HepG2 (cell line): Measurements from ENCODE around the gene CXCL17. TPM values are rescaled to one million over a fixed set of nuclear protein-coding genes. Genes with fewer than 3 reads are reported as not detected.

Experiments used
- EZH2 ChIP-seq: conservative IDR thresholded peaks from 2 replicates; pipeline ENCODE4 v1.6.1; 2012; ENCODE audit warnings: mild to moderate bottlenecking, low read depth, low read length, moderate library complexity
- FOSL2 ChIP-seq: sonication (generic); formaldehyde crosslinking; IDR thresholded peaks from 2 replicates; pipeline ENCODE4 v1.4.0; 2020; ENCODE audit warnings: missing genetic modification reagents
- FOXC1 ChIP-seq: sonication (generic); formaldehyde crosslinking; IDR thresholded peaks from 2 replicates; pipeline ENCODE4 v1.8.0; 2022; ENCODE audit warnings: mild to moderate bottlenecking, missing genetic modification reagents, borderline replicate concordance
- HMGXB4 ChIP-seq, 2 experiments: sonication (generic) in 1 of 2; formaldehyde crosslinking in 1 of 2; IDR thresholded peaks; 2 replicates each; pipeline versions ENCODE4 v1.4.0 to v1.6.1; 2018 to 2020; ENCODE audit warnings: missing genetic modification reagents in 2 of 2, borderline replicate concordance in 1 of 2, low read depth in 1 of 2, mild to moderate bottlenecking in 1 of 2, missing biosample characterization in 1 of 2
- JDP2 ChIP-seq: sonication (generic); formaldehyde crosslinking; IDR thresholded peaks from 2 replicates; pipeline ENCODE4 v1.8.1; 2022; ENCODE audit warnings: missing genetic modification reagents, borderline replicate concordance
- KLF11 ChIP-seq: IDR thresholded peaks from 2 replicates; pipeline ENCODE4 v1.6.1; 2016; ENCODE audit warnings: missing compliant biosample characterization
- KLF6 ChIP-seq: IDR thresholded peaks from 2 replicates; pipeline ENCODE4 v1.8.0; 2016; ENCODE audit warnings: missing biosample characterization, missing genetic modification reagents
- NR0B2 ChIP-seq: sonication (generic); formaldehyde crosslinking; IDR thresholded peaks from 2 replicates; pipeline ENCODE4 v1.4.0; 2020; ENCODE audit warnings: mild to moderate bottlenecking, missing genetic modification reagents
- PATZ1 ChIP-seq: sonication (generic); formaldehyde crosslinking; IDR thresholded peaks from 2 replicates; pipeline ENCODE4 v1.4.0; 2020; ENCODE audit warnings: missing genetic modification reagents
- PAX8 ChIP-seq: sonication (generic); formaldehyde crosslinking; IDR thresholded peaks from 2 replicates; pipeline ENCODE4 v1.8.0; 2022; ENCODE audit warnings: mild to moderate bottlenecking, missing genetic modification reagents, borderline replicate concordance
- PHF8 ChIP-seq: sonication (generic); formaldehyde crosslinking; IDR thresholded peaks from 2 replicates; pipeline ENCODE4 v1.5.0; 2020; ENCODE audit warnings: missing genetic modification reagents
- RAD21 ChIP-seq: fragments of 450-650 bp; formaldehyde crosslinking; IDR thresholded peaks from 2 replicates; pipeline ENCODE4 v1.5.0; 2020; ENCODE audit warnings: mild to moderate bottlenecking
- REPIN1 ChIP-seq: sonication (generic); formaldehyde crosslinking; IDR thresholded peaks from 2 replicates; pipeline ENCODE4 v1.8.0; 2022; ENCODE audit warnings: missing genetic modification reagents, low read depth, mild to moderate bottlenecking, borderline replicate concordance
- SMARCC2 ChIP-seq: fragments of 450-650 bp; IDR thresholded peaks from 2 replicates; pipeline ENCODE4 v1.6.1; 2017; ENCODE audit warnings: antibody characterized with exemption, mild to moderate bottlenecking
- SMARCE1 ChIP-seq: fragments of 450-650 bp; IDR thresholded peaks from 2 replicates; pipeline ENCODE4 v1.6.1; 2017; ENCODE audit warnings: borderline replicate concordance
- SRY ChIP-seq: sonication (generic); formaldehyde crosslinking; IDR thresholded peaks from 2 replicates; pipeline ENCODE4 v1.8.0; 2022; ENCODE audit warnings: mild to moderate bottlenecking, missing genetic modification reagents
- SSRP1 ChIP-seq: IDR thresholded peaks from 2 replicates; pipeline ENCODE4 v1.6.1; 2016; ENCODE audit warnings: control low read depth
- TBX3 ChIP-seq: fragments of 450-650 bp; IDR thresholded peaks from 2 replicates; pipeline ENCODE4 v1.6.1; 2017; ENCODE audit warnings: antibody characterized with exemption, mild to moderate bottlenecking, inconsistent platforms, borderline replicate concordance
- TRIM22 ChIP-seq: fragments of 450-650 bp; IDR thresholded peaks from 2 replicates; pipeline ENCODE4 v1.6.1; 2017
- ZFYVE20 ChIP-seq: sonication (generic); formaldehyde crosslinking; IDR thresholded peaks from 2 replicates; pipeline ENCODE4 v1.8.0; 2023; ENCODE audit warnings: low read depth, mild to moderate bottlenecking, moderate library complexity, missing genetic modification reagents, borderline replicate concordance
- ZNF317 ChIP-seq: sonication (generic); formaldehyde crosslinking; IDR thresholded peaks from 2 replicates; pipeline ENCODE4 v1.5.0; 2020; ENCODE audit warnings: mild to moderate bottlenecking, missing genetic modification reagents
- ZNF431 ChIP-seq: sonication (generic); formaldehyde crosslinking; IDR thresholded peaks from 2 replicates; pipeline ENCODE4 v1.9.0; 2022; ENCODE audit warnings: missing genetic modification reagents, low read depth, mild to moderate bottlenecking, borderline replicate concordance
- ZNF547 ChIP-seq: sonication (generic); formaldehyde crosslinking; IDR thresholded peaks from 2 replicates; pipeline ENCODE4 v1.5.1; 2020; ENCODE audit warnings: mild to moderate bottlenecking, missing genetic modification reagents
- ZNF713 ChIP-seq: sonication (generic); formaldehyde crosslinking; IDR thresholded peaks from 2 replicates; pipeline ENCODE4 v1.4.0; 2020; ENCODE audit warnings: mild to moderate bottlenecking, missing genetic modification reagents
- polyA plus RNA-seq, 8 experiments: library from polyadenylated mRNA; depleted of rRNA in 3 of 8; stranded (reverse) in 7 of 8; unstranded in 1 of 8; fragments of >200 nt; fragmentation: Illumina TruSeq in 4 of 8; extraction: Trizol in 4 of 8; gene quantifications; 2 replicates each; pipeline versions ENCODE4 v1.2.1 to v1.2.3, GENCODE V29; 2011 to 2016; ENCODE audit warnings: low read depth in 4 of 8, missing spikeins in 1 of 8, mixed read lengths in 1 of 8; ENCODE audit not compliant: insufficient read depth in 1 of 8
- total RNA-seq, 5 experiments: library from RNA; depleted of rRNA; stranded (reverse); fragments of >200 nt; fragmentation: Illumina TruSeq; extraction: Trizol; gene quantifications; 2 replicates each; pipeline ENCODE4 v1.2.3, GENCODE V29; 2016; ENCODE audit warnings: low read depth in 1 of 5

CXCL17 gene
- total and polyA plus RNA-seq, 2 of the 13 experiments (the other 11 are each of a cell fraction or from before 2014, with no cell fraction given), result 0.12 TPM; not detected in 1

- TF ChIP-seq EZH2 (0 out of 2 replicates have a peak, but pooled peaks have one; percentile 43), TBX3 (no peak), NR0B2 (no peak), ZNF547 (CRISPR knock-in tag) (no peak), HMGXB4 (CRISPR knock-in tag; IDR thresholded peaks at IDR 0.05; ENCODE audit: borderline replicate concordance in 1 of 2, low read depth in 1 of 2) (0 out of 4 replicates have a peak, but pooled peaks of 1 of the 2 experiments have one; percentile 26), ZNF317 (CRISPR knock-in tag) (no peak), PHF8 (CRISPR knock-in tag) (peak; percentile 45), ZNF431 (CRISPR knock-in tag) (no peak), SMARCC2 (no peak), KLF6 (CRISPR knock-in tag) (no peak), ZFYVE20 (CRISPR knock-in tag) (no peak), PAX8 (CRISPR knock-in tag) (no peak), SSRP1 (CRISPR knock-in tag) (no peak), FOSL2 (0 out of 2 replicates have a peak, but pooled peaks have one; percentile 18), TRIM22 (no peak), SRY (no peak), SMARCE1 (no peak), FOXC1 (no peak), KLF11 (CRISPR knock-in tag) (no peak), REPIN1 (CRISPR knock-in tag) (no peak), ZNF713 (no peak), JDP2 (CRISPR knock-in tag) (no peak), RAD21 (peak; percentile 24; the same call in 1 of the 2 replicates), PATZ1 (peak; percentile 47)
These were observed 41.1 kb downstream of the CXCL17 start (continued) for GRCh38 chr19:42401365-42402303.
